A549 (cell line): Measurements from ENCODE around the gene OR10G3. TPM values are rescaled to one million over a fixed set of nuclear protein-coding genes. Genes with fewer than 3 reads are reported as not detected.
"Not testable (repeated sequence)": the region's sequence is repeated elsewhere in the genome, so short reads cannot be mapped to it uniquely, and the experiment has no call there.

Source experiments
- ATAC-seq, 2 experiments: fragments of 200-7000 bp in 1 of 2; fragments of >200 bp in 1 of 2; cut with Nextera tagmentation in 1 of 2; cut with Tn5 transposase in 1 of 2; 3 replicates each; pipeline versions ENCODE4 v1.8.0 to v1.9.1; 2018 to 2020; ENCODE audit warnings: mild to moderate bottlenecking in 1 of 2, moderate library complexity in 1 of 2
- CTCF ChIA-PET: fragments of 300-600 bp; sonication (Branson Sonifier 250); formaldehyde crosslinking; extraction: SDS; loops from one replicate; lab custom pipeline; 2021; ENCODE audit warnings: antibody characterized with exemption, inconsistent platforms; lab: Yijun Ruan, JAX
- POLR2A ChIA-PET: fragments of 350-600 bp; formaldehyde crosslinking; extraction: SDS; loops from one replicate; lab custom pipeline; 2021; ENCODE audit warnings: antibody characterized with exemption, inconsistent platforms; lab: Yijun Ruan, JAX
- DNase-seq, 2 experiments: peaks; one replicate each; pipeline versions ENCODE4 v3.0.0 to v3.0.0-alpha.2; 2011 to 2016; ENCODE audit warnings: low read depth in 1 of 2, low spot score in 1 of 2
- FAIRE-seq: peaks from 2 replicates; lab custom pipeline; 2011; peaks lifted over from hg19 to GRCh38; lab: Jason Lieb, UNC
- H3K27ac ChIP-seq, 2 experiments: fragments of >200 bp; sonication (Bioruptor Twin); formaldehyde crosslinking; 3 replicates each; pipeline ENCODE4 v1.5.1; 2016 to 2017
- H3K4me1 ChIP-seq: fragments of >200 bp; sonication (Bioruptor Twin); formaldehyde crosslinking; 3 replicates; pipeline ENCODE4 v1.6.1; 2016
- H3K4me2 ChIP-seq: fragments of >200 bp; sonication (Bioruptor Twin); formaldehyde crosslinking; 3 replicates; pipeline ENCODE4 v1.6.1; 2016
- H3K4me3 ChIP-seq: fragments of >200 bp; sonication (Bioruptor Twin); formaldehyde crosslinking; 3 replicates; pipeline ENCODE4 v1.5.1; 2016
- H3K9me3 ChIP-seq: fragments of >200 bp; sonication (Bioruptor Twin); formaldehyde crosslinking; 3 replicates; pipeline ENCODE4 v1.6.1; 2016
- CBX2 ChIP-seq: fragments of 200-600 bp; sonication (generic); IDR thresholded peaks from 2 replicates; pipeline ENCODE4 v1.6.1; 2016; ENCODE audit warnings: low read depth, mild to moderate bottlenecking, borderline replicate concordance
- CEBPB ChIP-seq, 2 experiments: fragments of >200 bp in 1 of 2; sonication (Bioruptor Twin) in 1 of 2; formaldehyde crosslinking in 1 of 2; IDR thresholded peaks; 2 replicates each; pipeline ENCODE4 v1.6.1; 2012 to 2016
- CHD4 ChIP-seq: fragments of 200-600 bp; sonication (generic); IDR thresholded peaks from 2 replicates; pipeline ENCODE4 v1.6.1; 2016; ENCODE audit warnings: antibody characterized with exemption, mild to moderate bottlenecking, borderline replicate concordance
- FOSB ChIP-seq: fragments of 250-450 bp; sonication (Bioruptor Pico); IDR thresholded peaks from 2 replicates; pipeline ENCODE4 v1.5.0; 2020; ENCODE audit warnings: mild to moderate bottlenecking, moderate library complexity
- FOSL2 ChIP-seq, 2 experiments: fragments of 450-650 bp in 1 of 2; fragments of >200 bp in 1 of 2; sonication (Bioruptor Twin) in 1 of 2; formaldehyde crosslinking; IDR thresholded peaks; 2 replicates each; pipeline versions ENCODE4 v1.5.0 to v1.6.1; 2016 to 2020; ENCODE audit warnings: mild to moderate bottlenecking in 1 of 2, moderate library complexity in 1 of 2
- GATA3 ChIP-seq: IDR thresholded peaks from 2 replicates; pipeline ENCODE4 v1.6.1; 2012; ENCODE audit warnings: borderline replicate concordance
- HDAC2 ChIP-seq: fragments of 200-600 bp; sonication (generic); IDR thresholded peaks from 2 replicates; pipeline ENCODE4 v1.6.1; 2016
- HES2 ChIP-seq: fragments of >200 bp; sonication (Bioruptor Twin); formaldehyde crosslinking; IDR thresholded peaks from 2 replicates; pipeline ENCODE4 v1.6.1; 2016
- HOXB5 ChIP-seq: fragments of 250-450 bp; sonication (Bioruptor Pico); IDR thresholded peaks from 2 replicates; pipeline ENCODE4 v1.5.0; 2020; ENCODE audit warnings: mild to moderate bottlenecking, moderate library complexity
- JUNB ChIP-seq: fragments of >200 bp; sonication (Bioruptor Twin); formaldehyde crosslinking; IDR thresholded peaks from 2 replicates; pipeline ENCODE4 v1.6.1; 2016
- KDM1A ChIP-seq: fragments of 200-600 bp; sonication (generic); IDR thresholded peaks from 2 replicates; pipeline ENCODE4 v1.6.1; 2016; ENCODE audit warnings: low read depth, mild to moderate bottlenecking
- KDM5A ChIP-seq: fragments of 200-600 bp; sonication (generic); IDR thresholded peaks from 2 replicates; pipeline ENCODE4 v1.6.1; 2016; ENCODE audit warnings: antibody characterized with exemption, mild to moderate bottlenecking
- MAFK ChIP-seq: fragments of 450-650 bp; IDR thresholded peaks from 2 replicates; pipeline ENCODE4 v1.6.1; 2014; ENCODE audit not compliant: partially characterized antibody
- MAZ ChIP-seq: fragments of 150-350 bp; IDR thresholded peaks from 2 replicates; pipeline ENCODE4 v1.6.1; 2014; ENCODE audit warnings: antibody characterized with exemption, low read depth, low read length, borderline replicate concordance
- NPAS2 ChIP-seq: fragments of 250-450 bp; sonication (Bioruptor Pico); IDR thresholded peaks from 2 replicates; pipeline ENCODE4 v1.8.0; 2022; ENCODE audit warnings: mild to moderate bottlenecking, moderate library complexity, borderline replicate concordance
- PBX3 ChIP-seq: IDR thresholded peaks from 2 replicates; pipeline ENCODE4 v1.6.1; 2012
- POLR2AphosphoS2 ChIP-seq: conservative IDR thresholded peaks from 2 replicates; pipeline ENCODE4 v1.6.1; 2012; ENCODE audit warnings: low read length, improper control_type of control experiment, inconsistent platforms
- RARB ChIP-seq: fragments of 250-450 bp; sonication (Bioruptor Pico); IDR thresholded peaks from 2 replicates; pipeline ENCODE4 v1.8.0; 2021; ENCODE audit warnings: mild to moderate bottlenecking, moderate library complexity
- SMC3 ChIP-seq: fragments of >200 bp; sonication (Bioruptor Twin); formaldehyde crosslinking; IDR thresholded peaks from 3 replicates; pipeline ENCODE4 v1.6.1; 2018; ENCODE audit warnings: inconsistent platforms
- TP53 ChIP-seq: fragments of 250-450 bp; sonication (Bioruptor Pico); IDR thresholded peaks from 2 replicates; pipeline ENCODE4 v1.5.0; 2021; ENCODE audit warnings: mild to moderate bottlenecking, moderate library complexity
- WGBS: methylation state at CpG from one replicate; pipeline ENCODE4 v1.1.6; 2017; ENCODE audit errors: missing lambda C conversion rate; 5-methylcytosine and 5-hydroxymethylcytosine counted together
- polyA plus RNA-seq, 4 experiments: library from polyadenylated mRNA; depleted of rRNA in 3 of 4; stranded (reverse); fragments of >200 nt; fragmentation: RNase III in 1 of 4; extraction: RNeasy Plus Mini Kit Qiagen cat#74134 plus additional on column Dnase treatment in 1 of 4; gene quantifications; 2 replicates in 3 of 4; 3 replicates in 1 of 4; pipeline ENCODE4 v1.2.3, GENCODE V29; 2011 to 2017

Gene OR10G3
- polyA plus RNA-seq, 2 of the 4 experiments (the other 2 are of a cell fraction) = not detected

GRCh38 chr14:21553266-21553665, 26.6 kb downstream of the OR10G3 start:
- POLR2A ChIA-PET = no interaction called here
- H3K4me3 ChIP-seq = no peak overlapping the region
- WGBS = 87% methylated on average over 3 of the region's 3 CpGs
- H3K4me2 ChIP-seq = no peak overlapping the region
- TF ChIP-seq CBX2 (no peak), GATA3 (no peak), MAZ (no peak), KDM5A (no peak), RARB (CRISPR knock-in tag) (no peak), MAFK (no peak)
- TF ChIP-seq, all 56 proteins: peak for 0
- ATAC-seq (no peak), DNase-seq (no peak), FAIRE-seq (no peak)
- CTCF ChIA-PET = interaction anchor here (2.1 kb wide), 1 partner anchor 55 kb away, joined by 13 read pairs; no protein-coding TSS in a partner anchor
- Histone ChIP-seq H3K27ac (no peak overlapping the region), H3K9me3 (no peaks in the 10 kb centered on the region), H3K4me1 (peaks cover 11% of the 10 kb centered on the region; the same call in 2 of the 3 replicates)

- H3K4me3 ChIP-seq, H3K9me3 ChIP-seq, H3K27ac ChIP-seq, H3K4me2 ChIP-seq, ATAC-seq, FAIRE-seq, H3K4me1 ChIP-seq, DNase-seq: not testable (repeated sequence)
- 79% methylated on average over 7 of the region's 7 CpGs for WGBS
- ChIA-PET CTCF (interaction anchor here (0.7 to 1.0 kb wide), 2 partner anchors 12 to 14 kb away, joined by 3 to 4 read pairs; no protein-coding TSS in a partner anchor), POLR2A (interaction anchor here (0.6 kb wide), 1 partner anchor 10 kb away, joined by 4 read pairs; no protein-coding TSS in a partner anchor)
Measured at GRCh38 chr14:21544588-21544987, 35.3 kb downstream of the OR10G3 start.

- no peak for TF ChIP-seq POLR2AphosphoS2
- no peak for TF ChIP-seq HDAC2
- TF ChIP-seq KDM1A = no peak
- TF ChIP-seq HES2 = no peak
- TF ChIP-seq RARB (CRISPR knock-in tag) = no peak
- no peak for TF ChIP-seq JUNB
- TF ChIP-seq CHD4 = no peak
- no peak for TF ChIP-seq CEBPB (IDR thresholded peaks at IDR 0.05)
- no peak for TF ChIP-seq TP53 (CRISPR knock-in tag)
- TF ChIP-seq FOSB (CRISPR knock-in tag) = no peak
- TF ChIP-seq PBX3 = no peak
- TF ChIP-seq FOSL2 (IDR thresholded peaks at IDR 0.05) = no peak
- TF ChIP-seq FOSL2 (CRISPR knock-in tag; IDR thresholded peaks at IDR 0.05) = no peak
- TF ChIP-seq, all 56 proteins: peak for 0
- Histone ChIP-seq H3K4me3 (no peak overlapping the region), H3K4me2 (no peak overlapping the region), H3K4me1 (no peaks in the 10 kb centered on the region), H3K27ac (no peak overlapping the region), H3K9me3 (no peaks in the 10 kb centered on the region)
- no peak for FAIRE-seq
- WGBS = 43% methylated on average over 5 of the region's 5 CpGs
- DNase-seq = no peak
- POLR2A ChIA-PET = no interaction called here
- no peak for ATAC-seq
- CTCF ChIA-PET = interaction anchor here (1.0 kb wide), 1 partner anchor 13 kb away, joined by 4 read pairs; no protein-coding TSS in a partner anchor
Measured at GRCh38 chr14:21543963-21544362, 35.9 kb downstream of the OR10G3 start.

GRCh38 chr14:21543521-21543960, 36.3 kb downstream of the OR10G3 start:
- no peak for TF ChIP-seq MAZ
- TF ChIP-seq NPAS2 = no peak
- TF ChIP-seq SMC3 = no peak
- no peak for TF ChIP-seq HOXB5 (CRISPR knock-in tag)
- TF ChIP-seq KDM5A = no peak
- WGBS = 61% methylated on average over 7 of the region's 7 CpGs
- DNase-seq (no peak), FAIRE-seq (no peak), ATAC-seq (no peak)
- no peak overlapping the region for H3K4me3 ChIP-seq
- no peak overlapping the region for H3K27ac ChIP-seq
- H3K9me3 ChIP-seq = no peaks in the 10 kb centered on the region
- H3K4me1 ChIP-seq = no peaks in the 10 kb centered on the region
- POLR2A ChIA-PET = no interaction called here
- CTCF ChIA-PET = interaction anchor here (1.0 kb wide), 1 partner anchor 15 kb away, joined by 4 read pairs; no protein-coding TSS in a partner anchor
- no peak overlapping the region for H3K4me2 ChIP-seq
